ENCODE measurements around the gene ZNF525.
"Not testable (repeated sequence)": the region's sequence is repeated elsewhere in the genome, so short reads cannot be mapped to it uniquely, and the experiment has no call there.

The ZNF525 gene

GRCh38 chr19:53365134-53365898, at the start of gene ZNF525:
Gene ZNF525, plus strand, starts transcription at chr19:53365705. Its CDS starts 6,577 bp downstream, at chr19:53372282.
- DNase-seq (ENCODE audit: low read depth, low spot score), result peak; percentile 97

DNA sequence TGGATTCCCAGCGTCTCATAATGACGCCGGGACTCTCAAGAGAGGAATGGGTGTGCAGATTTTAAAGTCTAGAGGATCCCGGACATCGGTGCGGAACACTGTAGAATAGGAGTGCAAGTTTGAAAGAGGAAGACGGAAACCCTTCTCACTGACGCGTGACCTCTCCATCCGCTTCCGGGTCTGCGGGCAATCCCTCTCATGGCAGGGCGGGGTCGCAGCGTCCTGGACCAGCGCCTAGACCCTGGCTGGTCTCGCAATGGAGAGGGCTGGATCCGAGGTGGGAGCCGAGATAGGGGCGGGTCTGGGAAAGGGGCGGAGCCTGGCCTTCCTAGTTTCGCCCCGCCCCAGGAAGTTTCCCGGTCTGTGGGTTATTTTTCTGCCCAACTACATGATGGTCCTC, 36.5 kb upstream of the ZNF525 start:
- DNase-seq (ENCODE audit: low read depth, low spot score), result no peak

DNA sequence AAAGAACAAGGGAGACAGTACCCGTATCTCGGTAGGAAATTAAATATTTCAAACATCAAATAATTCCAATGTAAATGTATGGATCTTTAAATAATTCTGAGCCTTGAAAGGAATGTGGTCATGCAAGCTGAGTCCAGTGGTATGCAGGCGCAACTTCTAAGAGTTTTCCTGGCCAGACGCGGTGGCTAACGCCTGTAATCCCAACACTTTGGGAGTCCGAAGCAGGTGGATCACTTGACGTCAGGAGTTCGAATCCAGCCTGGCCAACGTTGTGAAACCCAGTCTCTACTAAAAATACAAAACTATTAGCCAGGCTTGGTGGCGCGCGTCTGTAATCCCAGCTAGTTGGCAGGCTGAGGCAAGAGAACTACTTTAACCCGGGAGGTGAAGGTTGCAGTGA, 33.0 kb upstream of the ZNF525 start:
- DNase-seq (ENCODE audit: low read depth, low spot score), result no peak

DNA sequence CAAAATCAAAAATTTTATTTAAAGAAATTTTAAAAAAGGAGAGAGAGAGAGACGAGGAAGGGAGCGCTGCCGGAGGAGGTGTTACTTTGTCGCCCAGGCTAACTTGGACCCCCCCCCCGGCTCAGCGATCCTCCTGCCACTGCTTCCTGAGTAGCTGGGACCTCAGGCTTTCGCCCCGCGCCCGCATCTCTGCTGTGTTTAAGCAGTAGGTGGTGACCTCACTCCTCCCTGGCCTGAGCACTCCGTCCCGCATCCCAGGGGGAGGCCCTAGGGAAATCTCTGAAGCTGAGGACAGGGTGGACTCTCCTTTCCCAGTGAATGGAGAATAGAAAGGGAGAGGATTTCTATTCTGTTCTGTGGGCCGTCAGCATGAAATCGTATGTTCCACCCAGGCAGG, 32.4 kb upstream of the ZNF525 start:
- no peak for DNase-seq (ENCODE audit: low read depth, low spot score)

DNA sequence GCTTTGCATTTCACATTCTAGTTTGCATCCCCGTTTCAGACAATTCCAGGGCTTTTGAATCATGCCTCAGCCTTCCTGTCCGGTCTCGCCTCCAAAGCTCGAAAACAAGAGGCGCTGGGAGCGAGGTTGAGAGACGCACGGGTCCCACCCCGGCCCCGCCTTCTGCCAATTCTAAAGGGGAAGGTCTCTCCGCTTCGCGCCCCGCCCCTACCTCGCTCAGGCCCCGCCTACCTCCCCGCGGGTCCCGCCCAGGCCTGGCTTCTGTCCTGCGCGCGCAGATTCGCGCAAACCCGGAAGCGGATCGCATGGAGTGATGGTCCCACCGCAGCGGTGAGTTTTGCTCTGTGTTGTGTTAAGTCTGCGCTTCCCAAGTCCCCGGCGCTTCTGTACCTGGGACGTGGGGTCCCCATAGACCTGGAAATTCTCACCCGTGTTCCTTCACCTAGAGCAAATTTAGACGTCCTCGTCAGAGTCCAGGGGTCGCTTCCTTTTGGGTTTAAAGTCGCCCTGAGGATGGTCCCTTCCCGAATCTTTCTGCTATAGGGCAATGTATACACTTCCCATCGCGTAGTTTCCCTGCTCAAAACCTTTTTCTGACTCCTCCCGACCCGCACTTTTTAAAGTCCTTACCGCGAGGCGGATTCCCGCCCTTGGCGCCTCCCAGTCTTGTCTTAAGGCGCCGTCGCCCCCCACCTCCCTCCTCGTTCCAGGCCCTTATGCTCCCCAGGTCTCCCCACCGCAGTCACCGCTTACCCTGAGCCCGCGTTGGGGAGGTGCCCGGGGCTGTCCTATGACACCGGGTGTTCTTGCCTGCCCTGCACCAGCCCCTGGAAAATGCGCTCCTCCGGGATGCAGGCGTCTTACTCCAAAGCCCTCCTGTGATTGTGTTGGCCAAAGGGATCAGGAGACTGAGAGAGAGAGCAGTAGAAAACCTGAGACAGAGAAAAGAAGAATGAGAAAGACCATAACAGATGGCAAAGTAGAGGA, 31.7 kb upstream of the ZNF525 start, which contains the start of gene ZNF845:
Gene ZNF845, plus strand, starts transcription at position 287 of the 987 bp plus-strand sequence. CDS start 7,559 bp downstream, outside the sequence.
- DNase-seq (ENCODE audit: low read depth, low spot score), result peak; percentile 89

GRCh38 chr19:53344403-53344802, 21.1 kb upstream of the ZNF525 start:
- DNase-seq (ENCODE audit: low read depth, low spot score), result not testable (repeated sequence)

DNA sequence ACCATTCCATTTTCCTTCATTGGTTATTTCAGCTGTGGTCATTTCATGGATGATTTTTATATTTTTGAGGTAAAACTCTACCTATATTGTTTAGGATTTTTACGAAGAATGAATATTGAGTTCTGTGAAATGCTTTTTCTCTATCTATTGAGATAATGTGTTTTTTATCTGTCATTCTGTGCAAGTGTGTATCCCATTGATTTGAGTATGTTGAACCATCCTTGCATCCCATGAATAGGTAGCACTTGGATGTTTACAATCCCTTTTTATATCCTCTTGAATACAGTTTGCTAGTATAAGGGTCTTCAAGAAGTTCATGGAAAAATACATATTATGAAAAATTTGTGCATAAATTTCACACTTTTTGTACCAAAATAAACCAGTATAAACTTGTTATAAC, 9.8 kb upstream of the ZNF525 start:
- no peak for DNase-seq (ENCODE audit: low read depth, low spot score)

- DNase-seq (ENCODE audit: low read depth, low spot score), result no peak
These were observed 7.5 kb upstream of the ZNF525 start for GRCh38 chr19:53357821-53358581.

- DNase-seq (ENCODE audit: low read depth, low spot score), result not testable (repeated sequence)
These were observed 5.4 kb upstream of the ZNF525 start for GRCh38 chr19:53360056-53360455.

DNA sequence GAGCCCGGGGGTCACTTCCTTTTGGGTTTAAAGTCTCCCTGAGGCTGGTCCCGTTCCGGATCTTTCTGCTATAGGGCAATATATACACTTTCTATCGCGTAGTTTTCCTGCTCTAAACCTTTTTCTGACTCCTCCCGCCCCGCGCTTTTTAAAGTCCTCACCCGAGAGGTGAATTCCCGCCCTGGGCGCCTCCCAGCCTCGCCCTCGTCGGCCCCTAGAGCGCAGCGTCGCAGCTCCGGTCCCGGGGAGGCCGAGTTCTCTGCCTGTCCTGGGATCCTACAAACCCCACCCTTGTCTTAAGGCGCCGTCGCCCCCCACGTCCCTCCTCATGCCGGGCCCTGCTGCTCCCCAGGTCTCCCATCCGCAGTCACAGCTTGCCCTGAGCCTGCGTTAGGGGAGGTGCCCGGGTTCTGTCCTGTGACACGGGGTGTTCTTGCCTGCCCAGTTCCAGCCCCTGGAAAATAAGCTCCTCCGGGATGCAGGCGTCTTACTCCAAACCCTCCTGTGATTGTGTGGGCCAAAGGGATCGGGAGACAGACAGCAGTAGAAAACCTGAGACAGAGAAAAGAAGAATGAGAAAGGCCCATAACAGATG, 491 bp downstream of the ZNF525 start:
- DNase-seq (ENCODE audit: low read depth, low spot score), result peak; percentile 4

GRCh38 chr19:53372196-53372595, 6.7 kb downstream of the ZNF525 start:
- no peak for DNase-seq (ENCODE audit: low read depth, low spot score)

DNA sequence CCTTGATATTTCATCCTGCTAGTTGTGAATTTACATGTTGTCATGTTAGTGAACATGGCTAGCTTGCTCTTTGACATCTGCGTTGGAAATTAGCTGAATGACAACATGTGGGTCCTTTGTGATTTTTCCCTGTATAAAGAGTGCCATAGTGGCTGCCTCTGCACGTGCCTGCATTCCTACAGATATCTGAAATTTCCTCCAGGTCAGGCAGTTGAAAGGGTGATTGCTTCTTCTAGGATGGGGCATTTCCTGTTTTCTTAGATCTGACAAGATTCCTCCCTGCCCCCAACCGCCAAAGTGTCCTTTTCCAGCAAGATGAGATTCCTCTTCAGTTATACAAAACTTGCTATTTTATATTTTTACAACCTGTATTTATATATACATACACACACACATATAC, 8.8 kb downstream of the ZNF525 start:
- DNase-seq (ENCODE audit: low read depth, low spot score), result no peak

- DNase-seq (ENCODE audit: low read depth, low spot score), result no peak
These were observed 9.2 kb downstream of the ZNF525 start for GRCh38 chr19:53374743-53375142.

GRCh38 chr19:53381376-53381775, 15.9 kb downstream of the ZNF525 start:
- no peak for DNase-seq (ENCODE audit: low read depth, low spot score)

GRCh38 chr19:53388168-53388567, 22.7 kb downstream of the ZNF525 start:
- no peak for DNase-seq (ENCODE audit: low read depth, low spot score)

DNA sequence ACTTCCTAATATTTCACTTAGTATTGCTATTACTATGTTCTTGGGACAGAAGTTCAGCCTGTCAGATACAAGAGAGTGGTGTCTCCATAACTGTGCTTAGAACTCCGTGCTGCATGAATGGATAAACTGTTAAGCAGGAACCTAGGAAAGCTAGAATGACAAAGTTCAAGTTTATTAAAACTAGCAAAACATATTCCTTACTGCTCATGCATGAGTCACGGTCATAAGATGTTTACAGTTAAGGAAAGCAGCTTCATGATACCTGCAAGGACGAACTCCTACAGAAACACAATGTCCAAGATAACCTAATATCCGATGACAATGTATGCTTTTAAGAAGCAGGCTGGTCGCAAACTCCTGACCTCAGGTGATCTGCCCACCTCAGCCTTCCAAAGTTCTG, 23.4 kb downstream of the ZNF525 start:
- DNase-seq (ENCODE audit: low read depth, low spot score), result no peak

- no peak for DNase-seq (ENCODE audit: low read depth, low spot score)
These were observed 24.1 kb downstream of the ZNF525 start for GRCh38 chr19:53389571-53389970.

GRCh38 chr19:53389978-53390377, 24.5 kb downstream of the ZNF525 start:
- no peak for DNase-seq (ENCODE audit: low read depth, low spot score)

DNA sequence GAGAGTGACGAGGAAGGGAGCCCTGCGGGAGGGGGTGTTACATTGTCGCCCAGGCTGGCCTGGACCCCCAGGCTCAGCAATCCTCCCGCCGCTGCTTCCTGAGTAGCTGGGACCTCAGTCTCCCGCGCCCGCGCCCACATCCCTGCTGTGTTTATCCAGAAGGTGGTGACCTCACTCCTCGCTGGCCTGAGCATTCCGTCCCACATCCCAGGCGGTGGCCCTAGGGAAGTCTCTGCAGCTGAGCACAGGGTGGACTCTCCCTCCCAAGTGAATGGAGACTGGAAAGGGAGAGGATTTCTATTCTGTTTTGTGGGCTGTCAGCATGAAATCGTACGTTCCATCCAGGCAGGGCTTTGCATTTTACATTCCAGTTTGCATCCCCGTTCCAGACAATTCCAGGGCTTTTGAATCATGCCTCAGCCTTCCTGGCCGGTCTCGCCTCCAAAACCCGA, 29.0 kb downstream of the ZNF525 start:
- DNase-seq (ENCODE audit: low read depth, low spot score), result no peak

- DNase-seq (ENCODE audit: low read depth, low spot score), result peak; percentile 90
These were observed 29.7 kb downstream of the ZNF525 start, which contains the start of gene ZNF765 for GRCh38 chr19:53394974-53395839. Gene ZNF765, plus strand, starts transcription at chr19:53395149. Its CDS starts 2,867 bp downstream, at chr19:53398016.

All from activated naive CD8-positive, alpha-beta T cell treated with anti-CD3 and anti-CD28 coated beads, Interleukin-2, amount 50 U/mL, for 16 hours (primary cell).